B cell (primary cell): ENCODE measurements around the gene RAI14. TPM values are rescaled to one million over a fixed set of nuclear protein-coding genes. Genes with fewer than 3 reads are reported as not detected.

Source experiments
- ATAC-seq: fragments of 200-7000 bp; cut with Tn5 transposase; one replicate; pipeline ENCODE4 v1.10.0; 2021; ENCODE audit warnings: low read depth, mild to moderate bottlenecking, moderate number of reproducible peaks, moderate library complexity
- CTCF ChIA-PET: fragments of 350-600 bp; sonication (Branson Sonifier 250); formaldehyde crosslinking; loops from one replicate; lab custom pipeline; 2021; ENCODE audit warnings: antibody characterized with exemption, inconsistent platforms; lab: Charles Lee
- POLR2A ChIA-PET: fragments of 350-600 bp; sonication (Branson Sonifier 250); formaldehyde crosslinking; loops from one replicate; lab custom pipeline; 2021; ENCODE audit warnings: antibody characterized with exemption; lab: Charles Lee
- DNase-seq: peaks from one replicate; pipeline ENCODE4 v3.0.0; 2013
- H2AFZ ChIP-seq: 2 replicates; pipeline ENCODE4 v1.6.1; 2012; ENCODE audit warnings: mild to moderate bottlenecking, low read depth, low read length; ENCODE audit not compliant: insufficient read depth, poor library complexity, severe bottlenecking
- H3K27ac ChIP-seq, 2 donors: 1 replicate in 1 of 2; 2 replicates in 1 of 2; pipeline ENCODE4 v1.5.1; 2012 to 2013; ENCODE audit warnings: low read length in 2 of 2, mild to moderate bottlenecking in 2 of 2, moderate library complexity in 1 of 2
- H3K27me3 ChIP-seq, 4 experiments: fragments of 200-600 bp in 1 of 4; sonication (generic) in 1 of 4; replicated peaks in 1 of 4; 1 replicate in 2 of 4; 2 replicates in 2 of 4; pipeline versions ENCODE4 v1.6.1 to v1.7.0; 2013 to 2016; ENCODE audit warnings: low read length in 3 of 4, mild to moderate bottlenecking in 2 of 4, mixed read lengths in 1 of 4, moderate library complexity in 1 of 4; ENCODE audit not compliant: insufficient read depth in 4 of 4, control insufficient read depth in 3 of 4; ENCODE audit errors: control extremely low read depth in 1 of 4
- H3K36me3 ChIP-seq, 2 experiments: replicated peaks in 1 of 2; 1 replicate in 1 of 2; 2 replicates in 1 of 2; pipeline versions ENCODE4 v1.6.1 to v1.7.1; 2013; ENCODE audit warnings: low read length in 1 of 2; ENCODE audit not compliant: insufficient read depth in 2 of 2, control insufficient read depth in 1 of 2; ENCODE audit errors: control extremely low read depth in 1 of 2, extremely low read depth in 1 of 2
- H3K4me1 ChIP-seq, 2 donors: fragments of 200-600 bp in 1 of 2; sonication (generic) in 1 of 2; 1 replicate in 1 of 2; 2 replicates in 1 of 2; pipeline versions ENCODE4 v1.5.1 to v1.6.1; 2013 to 2017; ENCODE audit warnings: low read length in 2 of 2; ENCODE audit not compliant: control insufficient read depth in 2 of 2, insufficient read depth in 2 of 2
- H3K4me2 ChIP-seq: replicated peaks from 2 replicates; pipeline ENCODE3; 2012; ENCODE audit warnings: mild to moderate bottlenecking, low read depth, low read length; ENCODE audit not compliant: poor library complexity, severe bottlenecking
- H3K4me3 ChIP-seq, 5 experiments: fragments of 200-600 bp in 1 of 5; sonication (generic) in 1 of 5; 1 replicate in 3 of 5; 2 replicates in 2 of 5; pipeline versions ENCODE4 v1.5.1 to v1.7.0; 2011 to 2016; ENCODE audit warnings: low read length in 4 of 5, mild to moderate bottlenecking in 4 of 5, low read depth in 2 of 5, control low read depth in 1 of 5, moderate library complexity in 1 of 5; ENCODE audit not compliant: insufficient read depth in 1 of 5; ENCODE audit errors: control extremely low read depth in 1 of 5, extremely low read depth in 1 of 5
- H3K79me2 ChIP-seq: fragments of 200-600 bp; sonication (generic); one replicate; pipeline ENCODE4 v1.6.0; 2016; ENCODE audit warnings: low read length; ENCODE audit not compliant: control insufficient read depth, insufficient read depth
- H3K9ac ChIP-seq: fragments of 200-600 bp; sonication (generic); 2 replicates; pipeline ENCODE4 v1.6.1; 2017; ENCODE audit warnings: mild to moderate bottlenecking, low read length, moderate library complexity
- H3K9me3 ChIP-seq, 3 donors: one replicate each; pipeline versions ENCODE4 v1.6.1 to v1.7.1; 2013; ENCODE audit warnings: low read length in 2 of 3; ENCODE audit not compliant: control insufficient read depth in 2 of 3, insufficient read depth in 1 of 3; ENCODE audit errors: control extremely low read depth in 1 of 3
- H4K20me1 ChIP-seq: 2 replicates; pipeline ENCODE4 v1.6.0; 2012; ENCODE audit warnings: mild to moderate bottlenecking, low read length; ENCODE audit not compliant: insufficient read depth, control insufficient read depth, poor library complexity, severe bottlenecking
- H3K27ac Mint-ChIP-seq: one replicate; pipeline ENCODE4 v1.8.0; 2021; ENCODE audit warnings: mixed read lengths
- H3K27me3 Mint-ChIP-seq: one replicate; pipeline ENCODE4 v1.8.0; 2021; ENCODE audit warnings: mixed read lengths
- H3K4me1 Mint-ChIP-seq: one replicate; pipeline ENCODE4 v1.8.0; 2021; ENCODE audit warnings: mixed read lengths
- H3K4me3 Mint-ChIP-seq: one replicate; pipeline ENCODE4 v1.8.0; 2021; ENCODE audit warnings: mixed read lengths
- H3K9me3 Mint-ChIP-seq: one replicate; pipeline ENCODE4 v1.8.0; 2022; ENCODE audit warnings: mixed read lengths; ENCODE audit not compliant: insufficient read depth
- CTCF ChIP-seq: fragments of 200-600 bp; IDR thresholded peaks from one replicate; pipeline ENCODE4 v1.8.0; 2022; ENCODE audit warnings: antibody characterized with exemption, mild to moderate bottlenecking
- EZH2 ChIP-seq: IDR thresholded peaks from 2 replicates; pipeline ENCODE4 v1.6.1; 2012; ENCODE audit warnings: borderline replicate concordance, low read depth, mild to moderate bottlenecking, moderate library complexity, low read length; ENCODE audit not compliant: insufficient read depth, poor library complexity, severe bottlenecking
- WGBS: methylation state at CpG from one replicate; pipeline ENCODE4 v1.1.5; 2013; ENCODE audit warnings: missing lambda C conversion rate; ENCODE audit not compliant: insufficient coverage; 5-methylcytosine and 5-hydroxymethylcytosine counted together
- intact Hi-C: fragments of 100-400 bp; cut with micrococcal nuclease; formaldehyde crosslinking; loops from one replicate; pipeline ENCODE4 v1.10.0; 2022
- polyA plus RNA-seq: library from polyadenylated mRNA; depleted of rRNA; stranded (reverse); fragments of >200 nt; gene quantifications from 2 replicates; pipeline ENCODE4 v1.2.3, GENCODE V29; 2012
- total RNA-seq, 2 donors: library from RNA; stranded (reverse); fragments of 120-200 nt in 1 of 2; gene quantifications; 1 replicate in 1 of 2; 2 replicates in 1 of 2; pipeline versions ENCODE4 v1.2.3 to v1.2.4, GENCODE V29; 2013 to 2022

The RAI14 gene
- total and polyA plus RNA-seq, 2 donors (not counting 1 experiment from before 2014, with no cell fraction given), result 0.55 to 1.9 TPM

- Histone ChIP-seq H3K4me2 (no peak overlapping the region), H3K36me3 (no peaks in the 10 kb centered on the region), H3K79me2 (no peaks in the 10 kb centered on the region), H3K27ac (no peak overlapping the region), H2AFZ (no peak overlapping the region), H3K9me3 (no peaks in the 10 kb centered on the region), H3K4me3 (no peak overlapping the region), H3K4me1 (no peaks in the 10 kb centered on the region), H4K20me1 (no peaks in the 10 kb centered on the region), H3K9ac (no peak overlapping the region), H3K27me3 (no peaks in the 10 kb centered on the region)
- no peaks in the 10 kb centered on the region for H3K4me1 Mint-ChIP-seq
- TF ChIP-seq CTCF, result no peak
- no peak for TF ChIP-seq EZH2
- WGBS, result no CpG with 5 or more reads among the region's 5 CpGs
- no peak overlapping the region for H3K4me3 Mint-ChIP-seq
- DNase-seq (no peak), ATAC-seq (no peak)
- ChIA-PET POLR2A (no interaction called here), CTCF (interaction anchor here (0.6 kb wide), 1 partner anchor 377 kb away, joined by 4 read pairs; no protein-coding TSS in a partner anchor)
- peaks cover under 1% of the 10 kb centered on the region for H3K27me3 Mint-ChIP-seq
- intact Hi-C loops, result no loop called here
- H3K9me3 Mint-ChIP-seq, result peaks cover 4% of the 10 kb centered on the region
- no peak overlapping the region for H3K27ac Mint-ChIP-seq
Measured at GRCh38 chr5:34626751-34627150, 29.4 kb upstream of the RAI14 start.

GRCh38 chr5:34627794-34628193 lies 28.3 kb upstream of the RAI14 start:
- no peak for TF ChIP-seq CTCF
- TF ChIP-seq EZH2, result no peak
- CTCF ChIA-PET, result no interaction called here
- Histone ChIP-seq H3K4me1 (no peaks in the 10 kb centered on the region), H3K79me2 (no peaks in the 10 kb centered on the region), H3K4me2 (no peak overlapping the region), H3K36me3 (no peaks in the 10 kb centered on the region), H4K20me1 (no peaks in the 10 kb centered on the region), H3K9ac (no peak overlapping the region), H2AFZ (no peak overlapping the region), H3K27ac (no peak overlapping the region), H3K9me3 (no peaks in the 10 kb centered on the region), H3K27me3 (no peaks in the 10 kb centered on the region), H3K4me3 (no peak overlapping the region)
- no CpG with 5 or more reads among the region's 1 CpG for WGBS
- no peak overlapping the region for H3K4me3 Mint-ChIP-seq
- H3K27ac Mint-ChIP-seq, result no peak overlapping the region
- intact Hi-C loops, result no loop called here
- no peaks in the 10 kb centered on the region for H3K27me3 Mint-ChIP-seq
- ATAC-seq (no peak), DNase-seq (no peak)
- no peaks in the 10 kb centered on the region for H3K4me1 Mint-ChIP-seq
- POLR2A ChIA-PET, result no interaction called here
- peaks cover 4% of the 10 kb centered on the region for H3K9me3 Mint-ChIP-seq
